Natural killer cell treated with Interleukin-12 subunit alpha and Interleukin-12 subunit beta and Interleukin-15 and Interleukin-18, amount 100 ng/mL, for 72 hours (primary cell): ENCODE measurements around the gene ZNF512B. TPM values are rescaled to one million over a fixed set of nuclear protein-coding genes. Genes with fewer than 3 reads are reported as not detected.
"Not testable (repeated sequence)": the region's sequence is repeated elsewhere in the genome, so short reads cannot be mapped to it uniquely, and the experiment has no call there.

Experiments used
- ATAC-seq, 2 donors: fragments of 150-1000 bp; cut with Tn5 transposase in 1 of 2; sonication (Bioruptor Pico), chemical (Tn5 transposase) in 1 of 2; 2 replicates each; pipeline ENCODE4 v1.10.0; 2021
- DNase-seq: peaks from one replicate; pipeline ENCODE4 v3.0.0; 2022; ENCODE audit warnings: low spot score
- H3K27ac Mint-ChIP-seq, 2 donors: 1 replicate in 1 of 2; 2 replicates in 1 of 2; pipeline ENCODE4 v1.8.0; 2022; ENCODE audit warnings: mixed read lengths in 2 of 2, mild to moderate bottlenecking in 1 of 2, moderate library complexity in 1 of 2
- H3K27me3 Mint-ChIP-seq, 2 donors: 1 replicate in 1 of 2; 2 replicates in 1 of 2; pipeline ENCODE4 v1.8.0; 2022; ENCODE audit warnings: mixed read lengths in 2 of 2
- H3K36me3 Mint-ChIP-seq: one replicate; pipeline ENCODE4 v1.8.0; 2022; ENCODE audit warnings: mixed read lengths
- H3K4me1 Mint-ChIP-seq, 2 donors: 1 replicate in 1 of 2; 2 replicates in 1 of 2; pipeline ENCODE4 v1.8.0; 2022; ENCODE audit warnings: low read depth in 2 of 2, mixed read lengths in 2 of 2, mild to moderate bottlenecking in 1 of 2
- H3K4me3 Mint-ChIP-seq: one replicate; pipeline ENCODE4 v1.8.0; 2022; ENCODE audit warnings: mixed read lengths
- H3K9me3 Mint-ChIP-seq: 2 replicates; pipeline ENCODE4 v1.8.0; 2022; ENCODE audit warnings: mixed read lengths
- total RNA-seq, 2 donors: library from RNA; stranded (reverse); gene quantifications; one replicate each; pipeline ENCODE4 v1.2.3, GENCODE V29; 2022

ZNF512B gene
- total RNA-seq, 2 donors from 2014 or later: 9.6 to 13.8 TPM

- no peak overlapping the region for H3K27ac Mint-ChIP-seq
- DNase-seq (no peak), ATAC-seq (no peak)
- peaks cover 0 to 9% of the 10 kb centered on the region in 2 donors for H3K4me1 Mint-ChIP-seq
- no peaks in the 10 kb centered on the region for H3K9me3 Mint-ChIP-seq
- no peaks in the 10 kb centered on the region for H3K27me3 Mint-ChIP-seq
- H3K4me3 Mint-ChIP-seq: no peak overlapping the region
- H3K36me3 Mint-ChIP-seq: peaks cover 4% of the 10 kb centered on the region
These were observed 36.1 kb downstream of the ZNF512B start for GRCh38 chr20:63933646-63934045.

GRCh38 chr20:63932606-63933160 is 37.0 kb downstream of the ZNF512B start:
- H3K27ac Mint-ChIP-seq: no peak overlapping the region
- H3K27me3 Mint-ChIP-seq: no peaks in the 10 kb centered on the region
- peaks cover 10% of the 10 kb centered on the region for H3K36me3 Mint-ChIP-seq
- peaks cover 0 to 9% of the 10 kb centered on the region in 2 donors for H3K4me1 Mint-ChIP-seq
- ATAC-seq (no peak), DNase-seq (no peak)
- no peaks in the 10 kb centered on the region for H3K9me3 Mint-ChIP-seq
- H3K4me3 Mint-ChIP-seq: no peak overlapping the region

- ATAC-seq (no peak), DNase-seq (no peak)
- Mint-ChIP-seq H3K4me1 (peaks cover 0 to 13% of the 10 kb centered on the region in 2 donors), H3K27me3 (no peaks in the 10 kb centered on the region), H3K36me3 (peaks cover 10% of the 10 kb centered on the region), H3K4me3 (no peak overlapping the region), H3K9me3 (no peaks in the 10 kb centered on the region), H3K27ac (no peak overlapping the region)
These were observed 38.0 kb downstream of the ZNF512B start for GRCh38 chr20:63931735-63932134.

- peaks cover 10% of the 10 kb centered on the region for H3K36me3 Mint-ChIP-seq
- no peaks in the 10 kb centered on the region for H3K9me3 Mint-ChIP-seq
- H3K4me3 Mint-ChIP-seq: no peak overlapping the region
- no peaks in the 10 kb centered on the region for H3K27me3 Mint-ChIP-seq
- no peak for DNase-seq
- no peak overlapping the region for H3K27ac Mint-ChIP-seq
- ATAC-seq: no peak
- H3K4me1 Mint-ChIP-seq: peaks cover 0 to 14% of the 10 kb centered on the region in 2 donors
These were observed 38.7 kb downstream of the ZNF512B start for GRCh38 chr20:63930971-63931553.

- DNase-seq, ATAC-seq, H3K27ac Mint-ChIP-seq, H3K4me3 Mint-ChIP-seq, H3K4me1 Mint-ChIP-seq, H3K9me3 Mint-ChIP-seq, H3K27me3 Mint-ChIP-seq, H3K36me3 Mint-ChIP-seq: not testable (repeated sequence)
These were observed 40.3 kb downstream of the ZNF512B start for GRCh38 chr20:63929473-63929883.

GRCh38 chr20:63929071-63929470 is 40.7 kb downstream of the ZNF512B start:
- Mint-ChIP-seq H3K27ac (no peak overlapping the region), H3K9me3 (no peaks in the 10 kb centered on the region), H3K27me3 (no peaks in the 10 kb centered on the region), H3K4me3 (no peak overlapping the region), H3K36me3 (peaks cover 10% of the 10 kb centered on the region), H3K4me1 (peaks cover under 1 to 8% of the 10 kb centered on the region in 2 donors)
- ATAC-seq (no peak), DNase-seq (no peak)

GRCh38 chr20:63926298-63926697 is 43.4 kb downstream of the ZNF512B start:
- peaks cover 10% of the 10 kb centered on the region for H3K36me3 Mint-ChIP-seq
- no peak for ATAC-seq
- H3K27ac Mint-ChIP-seq: no peak overlapping the region
- no peaks in the 10 kb centered on the region for H3K27me3 Mint-ChIP-seq
- no peaks in the 10 kb centered on the region for H3K9me3 Mint-ChIP-seq
- no peak for DNase-seq
- peaks cover 6 to 11% of the 10 kb centered on the region in 2 donors for H3K4me1 Mint-ChIP-seq
- H3K4me3 Mint-ChIP-seq: no peak overlapping the region

- ATAC-seq: no peak
- no peak overlapping the region for H3K4me3 Mint-ChIP-seq
- H3K4me1 Mint-ChIP-seq: peaks cover 6 to 11% of the 10 kb centered on the region in 2 donors
- no peak for DNase-seq
- H3K36me3 Mint-ChIP-seq: peaks cover 10% of the 10 kb centered on the region
- peak overlapping the region; percentile 19 to 23 for H3K27ac Mint-ChIP-seq
- no peaks in the 10 kb centered on the region for H3K27me3 Mint-ChIP-seq
- no peaks in the 10 kb centered on the region for H3K9me3 Mint-ChIP-seq
These were observed 45.5 kb downstream of the ZNF512B start for GRCh38 chr20:63924241-63924640.

GRCh38 chr20:63923651-63924050 is 46.1 kb downstream of the ZNF512B start:
- H3K4me3 Mint-ChIP-seq: no peak overlapping the region
- ATAC-seq: no peak
- H3K36me3 Mint-ChIP-seq: peaks cover 6% of the 10 kb centered on the region
- H3K27me3 Mint-ChIP-seq: no peaks in the 10 kb centered on the region
- peaks cover 6 to 11% of the 10 kb centered on the region in 2 donors for H3K4me1 Mint-ChIP-seq
- peak overlapping the region; percentile 19 to 23 for H3K27ac Mint-ChIP-seq
- no peaks in the 10 kb centered on the region for H3K9me3 Mint-ChIP-seq
- DNase-seq: no peak

- no peak overlapping the region for H3K4me3 Mint-ChIP-seq
- DNase-seq (no peak), ATAC-seq (no peak)
- H3K36me3 Mint-ChIP-seq: no peaks in the 10 kb centered on the region
- H3K9me3 Mint-ChIP-seq: no peaks in the 10 kb centered on the region
- H3K27ac Mint-ChIP-seq: no peak overlapping the region
- H3K4me1 Mint-ChIP-seq: peaks cover 6 to 7% of the 10 kb centered on the region in 2 donors
- H3K27me3 Mint-ChIP-seq: no peaks in the 10 kb centered on the region
These were observed 49.5 kb downstream of the ZNF512B start for GRCh38 chr20:63920226-63920625.

GRCh38 chr20:63919130-63919529 is 50.6 kb downstream of the ZNF512B start:
- ATAC-seq (no peak), DNase-seq (no peak)
- Mint-ChIP-seq H3K27me3 (no peaks in the 10 kb centered on the region), H3K4me3 (no peak overlapping the region), H3K27ac (no peak overlapping the region), H3K4me1 (peaks cover 6 to 10% of the 10 kb centered on the region in 2 donors), H3K36me3 (no peaks in the 10 kb centered on the region), H3K9me3 (no peaks in the 10 kb centered on the region)

- peaks cover 5 to 12% of the 10 kb centered on the region in 2 donors for H3K4me1 Mint-ChIP-seq
- no peaks in the 10 kb centered on the region for H3K36me3 Mint-ChIP-seq
- ATAC-seq (no peak), DNase-seq (no peak)
- H3K4me3 Mint-ChIP-seq: no peak overlapping the region
- H3K27ac Mint-ChIP-seq: no peak overlapping the region
- no peaks in the 10 kb centered on the region for H3K27me3 Mint-ChIP-seq
- no peaks in the 10 kb centered on the region for H3K9me3 Mint-ChIP-seq
These were observed 51.9 kb downstream of the ZNF512B start for GRCh38 chr20:63917811-63918210.

- not testable (repeated sequence) for H3K27ac Mint-ChIP-seq, ATAC-seq, H3K9me3 Mint-ChIP-seq, H3K27me3 Mint-ChIP-seq, H3K4me3 Mint-ChIP-seq, DNase-seq, H3K36me3 Mint-ChIP-seq
- peaks cover 7 to 12% of the 10 kb centered on the region in 2 donors for H3K4me1 Mint-ChIP-seq
These were observed 53.3 kb downstream of the ZNF512B start for GRCh38 chr20:63916371-63916939.

GRCh38 chr20:63915471-63915870 is 54.3 kb downstream of the ZNF512B start:
- Mint-ChIP-seq H3K36me3 (no peaks in the 10 kb centered on the region), H3K9me3 (no peaks in the 10 kb centered on the region), H3K4me1 (peaks cover 15 to 17% of the 10 kb centered on the region in 2 donors), H3K27me3 (no peaks in the 10 kb centered on the region), H3K27ac (no peak overlapping the region), H3K4me3 (no peak overlapping the region)
- no peak for DNase-seq
- no peak for ATAC-seq
